Hematopoietic multipotent progenitor cell (in vitro differentiated cells): ENCODE measurements around the gene SLC22A5. TPM values are rescaled to one million over a fixed set of nuclear protein-coding genes. Genes with fewer than 3 reads are reported as not detected.

Experiments used
- DNase-seq, 3 donors: peaks; one replicate each; pipeline ENCODE4 v3.0.0-alpha.2; 2011 to 2015; ENCODE audit warnings: low read depth in 2 of 3, low spot score in 2 of 3
- total RNA-seq: library from RNA; depleted of rRNA; stranded (reverse); fragments of >200 nt; gene quantifications from one replicate; pipeline ENCODE4 v1.2.3, GENCODE V29; 2012

Gene SLC22A5
- total RNA-seq = 12.9 TPM

- peak; percentile 50 to 69 (median 65) for DNase-seq
Measured at GRCh38 chr5:132369474-132370180, at the start of gene SLC22A5. Gene SLC22A5, plus strand, starts transcription at chr5:132369710. Its CDS starts 263 bp downstream, at chr5:132369973.

GRCh38 chr5:132319975-132320374 lies 49.5 kb upstream of the SLC22A5 start:
- DNase-seq = no peak

DNA sequence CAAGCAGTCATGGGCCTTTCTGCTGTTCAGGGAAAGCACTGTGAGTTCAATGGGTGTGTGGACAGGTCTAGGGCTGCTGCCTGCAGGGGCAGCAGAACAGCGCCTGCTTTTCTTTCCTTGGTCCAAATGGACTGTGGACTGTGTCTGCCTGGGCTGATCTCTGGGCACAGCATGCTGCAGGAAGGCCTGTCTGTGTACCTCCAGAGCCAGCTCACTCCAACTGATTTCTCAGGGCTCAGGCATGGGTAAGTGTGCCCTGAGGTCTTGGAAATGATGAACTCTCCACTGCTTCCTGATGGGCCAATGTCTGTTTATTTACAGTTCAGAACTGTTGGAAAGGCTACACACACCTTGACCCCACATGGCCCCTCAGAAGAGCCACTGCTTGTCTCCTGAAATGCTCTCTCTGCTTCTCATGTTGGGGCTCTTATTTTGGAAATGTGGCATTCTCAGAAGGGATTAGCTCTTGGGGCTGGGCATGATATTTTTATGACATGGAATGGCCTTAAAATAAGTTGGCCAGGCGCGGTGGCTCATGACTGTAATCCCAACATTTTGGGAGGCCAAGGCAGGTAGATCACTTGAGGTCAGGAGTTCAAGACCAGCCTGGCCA lies 48.3 kb upstream of the SLC22A5 start:
- DNase-seq = no peak

GRCh38 chr5:132322266-132322665 lies 47.2 kb upstream of the SLC22A5 start:
- DNase-seq = no peak

DNA sequence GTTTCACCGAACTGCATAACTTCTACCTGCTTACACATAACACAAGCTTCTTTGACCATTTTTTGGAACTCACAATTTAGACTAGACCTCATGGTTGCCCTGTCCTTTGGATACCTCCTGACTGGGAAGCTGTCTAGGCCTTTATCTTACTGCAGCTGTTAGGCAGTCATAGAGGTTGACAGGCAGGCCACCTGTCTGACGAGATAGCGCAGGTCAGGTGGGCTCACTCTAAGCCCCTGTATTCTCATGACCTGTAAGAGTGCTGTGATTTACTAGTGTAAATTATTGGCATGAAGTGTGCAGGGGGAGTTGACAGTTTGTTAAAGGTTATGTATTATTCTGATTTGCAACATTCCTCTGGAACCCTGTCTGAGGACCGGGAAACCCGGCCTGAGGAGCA lies 46.3 kb upstream of the SLC22A5 start:
- no peak for DNase-seq

DNA sequence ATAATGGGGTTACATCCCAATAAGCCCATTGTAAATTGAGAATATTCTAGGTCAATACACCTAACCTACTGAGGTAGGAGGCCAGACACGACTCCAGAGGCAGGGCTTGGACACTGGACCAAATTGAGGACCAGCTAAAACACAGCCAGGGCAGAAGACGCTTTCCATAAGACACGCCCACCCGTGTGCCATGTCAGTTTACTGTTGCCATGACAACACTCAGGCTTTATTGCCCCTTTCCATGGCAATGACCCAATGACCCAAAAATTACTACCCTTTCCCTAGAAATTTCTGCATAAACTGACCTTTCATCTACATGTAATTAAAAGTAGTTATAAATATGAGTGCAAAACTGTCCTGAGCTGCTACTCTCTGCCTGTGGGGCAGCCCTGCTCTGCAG lies 43.8 kb upstream of the SLC22A5 start:
- DNase-seq = no peak

GRCh38 chr5:132327252-132327955 lies 42.1 kb upstream of the SLC22A5 start:
- no peak for DNase-seq

DNA sequence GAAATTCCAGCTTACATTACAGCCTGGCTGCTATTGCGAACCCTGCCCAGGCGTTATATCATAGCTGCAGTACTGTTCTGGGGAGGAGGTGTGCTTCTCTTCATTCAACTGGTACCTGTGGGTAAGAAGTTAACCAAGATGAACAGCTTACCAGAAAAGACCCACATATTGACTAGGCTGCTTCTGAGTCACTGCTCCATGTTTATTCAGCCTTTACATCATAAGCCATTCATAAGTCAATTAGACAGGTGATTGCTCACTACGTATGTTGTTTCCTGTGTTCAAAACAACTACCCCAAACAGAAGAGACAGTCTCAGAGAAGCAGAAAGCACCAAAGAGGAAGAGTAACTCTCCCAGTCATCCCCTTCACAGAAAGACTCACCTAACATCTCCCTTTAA lies 34.7 kb upstream of the SLC22A5 start:
- DNase-seq = no peak

DNA sequence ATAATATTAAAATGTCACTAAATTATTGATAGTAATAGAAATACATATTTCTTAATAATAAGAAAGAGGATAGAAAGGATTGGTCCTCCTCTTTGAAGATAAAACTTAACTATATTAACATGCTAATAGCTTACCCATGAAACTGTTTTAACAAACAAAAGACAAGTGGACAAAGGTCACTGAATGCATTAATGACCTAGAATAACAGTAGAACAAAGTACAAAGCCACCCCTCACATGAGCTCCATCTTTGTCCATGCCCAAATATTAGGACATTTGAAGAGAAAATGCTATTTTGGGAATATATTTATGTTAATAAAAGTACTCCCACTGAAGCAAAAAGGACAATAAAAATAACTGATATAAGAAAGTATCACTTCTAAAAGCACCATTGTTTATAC lies 34.1 kb upstream of the SLC22A5 start:
- DNase-seq = no peak

DNA sequence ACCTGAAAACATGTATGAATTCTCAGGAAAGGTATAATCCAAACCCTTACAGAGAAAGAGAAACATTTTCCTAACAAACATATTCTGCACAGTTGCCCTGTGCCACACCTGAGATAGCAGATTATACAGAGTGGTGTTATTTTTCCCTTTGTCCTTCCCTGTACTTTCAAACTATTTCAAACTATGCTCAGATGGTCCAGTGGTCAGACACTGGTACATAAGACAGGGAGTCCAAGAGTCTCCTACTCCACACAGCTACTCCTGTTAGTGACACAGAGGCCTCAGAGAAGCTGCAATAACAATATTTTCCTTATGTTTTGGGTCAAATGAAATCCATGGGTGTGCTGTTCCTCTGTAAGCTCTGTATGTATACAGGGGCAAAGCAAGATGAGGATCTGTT lies 30.0 kb upstream of the SLC22A5 start:
- DNase-seq = no peak

GRCh38 chr5:132342291-132343180 lies 27.0 kb upstream of the SLC22A5 start:
- DNase-seq = no peak

DNA sequence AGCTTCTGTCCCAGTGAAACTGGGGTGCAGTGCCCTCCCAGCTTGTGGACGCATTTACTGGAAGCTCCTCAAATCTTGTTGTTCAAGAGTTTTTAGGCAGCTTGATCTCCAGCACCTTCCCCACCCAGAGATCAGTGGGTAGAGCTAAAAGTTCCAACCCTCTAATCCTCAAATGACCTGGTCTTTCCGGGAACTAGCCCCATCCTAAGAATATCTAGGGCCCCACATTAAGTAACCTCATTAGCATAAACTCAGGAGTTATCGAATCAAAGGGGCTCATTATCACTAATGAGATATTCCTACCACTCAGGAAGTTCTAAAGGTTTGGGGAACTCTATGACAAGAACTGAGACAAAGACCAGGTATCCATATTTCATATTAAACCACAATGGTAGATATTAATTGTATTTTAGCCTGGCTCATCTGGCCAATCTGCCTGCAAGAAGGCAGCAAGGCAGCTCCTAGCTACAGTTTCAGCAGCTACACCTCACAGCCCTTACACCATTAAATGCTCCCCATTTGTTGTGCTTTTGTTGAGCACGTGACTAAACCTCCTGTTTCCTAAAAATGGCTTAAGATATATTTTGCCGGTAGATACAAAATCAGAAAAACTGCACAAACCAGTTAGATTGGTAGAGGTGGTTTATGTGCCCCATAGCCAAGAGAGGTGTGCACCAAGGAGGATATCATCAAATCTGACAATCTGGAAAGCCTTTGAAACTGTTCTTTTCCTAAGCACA lies 24.6 kb upstream of the SLC22A5 start:
- DNase-seq = no peak

- no peak for DNase-seq
Measured at GRCh38 chr5:132353486-132353995, 16.0 kb upstream of the SLC22A5 start.

DNA sequence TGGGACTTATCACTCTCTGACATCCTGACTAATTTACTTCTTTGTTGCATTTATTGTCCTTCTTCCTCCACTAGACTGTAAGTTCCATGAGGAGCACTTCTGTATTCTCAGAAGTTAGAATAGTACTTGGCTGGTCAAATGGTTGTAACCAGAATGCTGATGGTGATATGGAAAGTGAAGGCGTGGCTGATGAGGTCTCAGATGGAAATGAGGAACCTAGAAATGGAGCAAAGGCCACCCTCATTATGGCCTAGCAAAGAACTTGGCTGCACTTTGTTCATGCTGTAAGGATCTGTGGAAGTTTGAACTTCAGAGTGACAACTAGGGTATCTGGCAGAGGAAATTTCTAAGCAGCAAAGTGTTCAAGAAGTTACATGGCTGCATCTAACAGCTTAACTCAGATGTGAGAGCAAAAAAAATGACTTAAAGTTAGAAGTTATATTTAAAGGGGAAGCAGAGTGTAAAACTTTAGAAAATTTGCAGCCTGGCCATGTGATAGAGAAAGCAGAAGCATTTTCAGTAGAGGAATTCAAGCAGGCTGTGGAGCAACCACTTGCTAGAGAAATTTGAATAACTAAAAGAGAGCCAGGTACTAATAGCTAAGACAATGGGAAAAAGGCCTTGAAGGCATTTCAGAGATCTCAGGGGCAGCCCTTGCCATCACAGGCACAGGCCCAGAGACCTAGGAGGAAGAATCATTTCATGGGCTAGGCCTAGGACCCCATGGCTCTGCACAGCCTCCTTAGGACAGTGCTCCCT lies 14.9 kb upstream of the SLC22A5 start:
- DNase-seq = peak in 1 of 3 donors; percentile 34

DNA sequence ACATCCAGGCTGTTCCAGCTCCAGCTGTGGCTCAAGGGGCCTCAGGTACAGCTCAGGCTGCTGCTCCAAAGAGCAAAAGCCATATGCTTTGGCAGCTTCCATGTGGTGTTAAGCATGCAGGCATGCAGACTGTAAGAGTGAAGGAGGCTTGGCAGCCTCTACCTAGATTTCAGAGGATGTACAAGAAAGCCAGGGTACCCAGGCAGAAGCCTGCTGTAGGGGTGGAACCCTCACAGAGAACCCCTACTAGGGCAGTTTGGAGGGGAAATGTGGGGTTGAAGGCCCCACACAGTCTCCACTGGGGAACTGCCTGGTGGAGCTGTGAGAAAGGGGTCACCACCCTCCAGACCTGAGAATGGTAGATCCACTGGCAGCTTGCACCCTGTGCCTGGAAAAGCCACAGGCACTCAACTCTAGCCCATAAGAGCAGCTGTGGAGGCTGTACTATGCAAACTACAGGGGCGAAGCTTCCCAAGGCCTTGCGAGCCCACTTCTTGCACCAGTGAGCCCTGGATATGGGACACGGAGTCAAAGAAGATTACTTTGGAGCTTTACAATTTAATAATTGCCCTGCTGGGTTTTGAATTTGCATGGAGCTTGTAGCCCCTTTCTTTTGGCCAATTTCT lies 14.3 kb upstream of the SLC22A5 start:
- no peak for DNase-seq

DNA sequence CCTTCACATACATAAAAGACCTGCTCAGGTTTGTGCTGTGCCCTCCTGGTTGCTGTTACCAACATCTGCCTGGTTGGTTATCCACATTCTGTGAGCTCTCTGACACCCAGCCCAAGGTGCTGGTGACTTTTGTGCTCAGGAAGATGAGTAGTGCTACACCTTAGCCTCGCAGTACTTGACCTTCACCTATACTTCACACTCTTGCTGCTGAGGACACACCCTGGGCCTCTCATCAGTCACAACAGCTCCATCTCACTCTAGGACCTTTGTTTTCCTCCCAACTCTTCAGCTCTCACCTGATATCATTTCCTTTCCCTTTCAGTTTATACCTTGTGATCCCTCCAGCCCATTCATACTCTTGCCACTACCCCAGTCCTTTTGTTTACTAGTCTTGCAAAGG lies 10.7 kb upstream of the SLC22A5 start:
- no peak for DNase-seq

DNA sequence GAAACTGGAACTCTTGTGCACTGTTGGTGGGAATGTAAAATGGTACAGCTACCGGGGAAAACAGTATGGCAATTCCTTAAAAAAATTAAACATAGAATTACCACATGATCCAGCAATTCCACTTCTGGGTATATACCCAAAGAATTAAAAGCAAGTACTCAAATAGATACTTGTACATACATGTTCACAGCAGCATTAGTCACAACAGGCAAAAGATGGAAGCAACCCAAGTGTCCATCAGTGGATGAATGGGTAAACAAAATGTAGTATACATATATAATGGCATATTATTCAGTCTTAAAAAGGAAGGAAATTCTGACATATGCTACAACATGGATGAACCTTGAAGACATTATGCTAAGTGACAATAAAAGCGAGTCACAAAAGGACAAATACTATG lies 7.4 kb upstream of the SLC22A5 start:
- DNase-seq = no peak

DNA sequence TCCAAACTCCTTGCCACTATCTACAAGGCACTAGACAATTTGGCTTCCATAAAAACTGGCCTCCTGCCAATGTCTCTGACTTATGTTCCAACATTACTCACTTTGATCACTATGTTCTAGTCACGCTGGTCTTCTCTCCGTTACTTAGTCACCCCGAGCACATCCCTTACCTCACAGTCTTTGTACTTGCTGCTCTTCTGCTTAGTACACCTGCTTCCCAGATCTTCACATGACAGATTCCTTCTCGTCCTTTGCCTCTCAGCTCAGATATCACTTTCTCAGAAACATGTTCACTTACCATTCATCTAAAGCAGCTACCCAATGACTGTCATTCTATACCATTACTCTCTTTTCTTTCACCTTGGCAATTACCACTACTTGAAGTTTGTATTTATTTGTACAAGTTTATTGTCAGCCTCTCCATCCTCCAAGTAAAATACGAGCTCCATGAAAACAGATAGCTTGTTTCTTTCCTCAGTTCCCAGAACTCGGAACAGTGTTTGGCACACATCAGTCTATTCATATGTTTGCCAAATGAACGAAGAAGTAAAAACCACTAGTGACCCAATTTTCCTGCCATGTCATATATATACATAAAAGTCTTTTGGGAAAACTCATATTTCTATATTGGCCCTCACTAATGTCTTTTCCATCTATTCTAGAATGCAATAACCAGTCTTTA lies 5.9 kb upstream of the SLC22A5 start:
- DNase-seq = no peak
